Breast epithelium (tissue), 4 donors: ENCODE data around the gene ELOF1. TPM values are rescaled to one million over a fixed set of nuclear protein-coding genes. Genes with fewer than 3 reads are reported as not detected.

Source experiments
- DNase-seq, 2 donors: peaks; one replicate each; pipeline ENCODE4 v3.0.0-alpha.2; 2019; ENCODE audit warnings: low spot score in 2 of 2
- H3K27ac ChIP-seq, 2 donors: fragments of 200-600 bp; sonication (generic) in 1 of 2; one replicate each; pipeline ENCODE4 v1.5.1; 2016 to 2019; ENCODE audit warnings: mild to moderate bottlenecking in 1 of 2
- H3K27me3 ChIP-seq, 2 donors: fragments of 200-600 bp; sonication (generic) in 1 of 2; one replicate each; pipeline versions ENCODE4 v1.5.1 to v1.6.0; 2017 to 2019; ENCODE audit warnings: control low read depth in 1 of 2, mild to moderate bottlenecking in 1 of 2
- H3K36me3 ChIP-seq: fragments of 200-600 bp; one replicate; pipeline ENCODE4 v1.5.1; 2019
- H3K4me1 ChIP-seq, 2 donors: fragments of 200-600 bp; sonication (generic); one replicate each; pipeline ENCODE4 v1.5.1; 2016 to 2019; ENCODE audit warnings: control low read depth in 1 of 2
- H3K4me3 ChIP-seq, 3 donors: fragments of 200-600 bp; sonication (generic); 1 replicate in 2 of 3; 2 replicates in 1 of 3; pipeline ENCODE4 v1.5.1; 2016 to 2019; ENCODE audit warnings: mild to moderate bottlenecking in 3 of 3, moderate library complexity in 2 of 3
- H3K9me3 ChIP-seq, 2 donors: fragments of 200-600 bp; sonication (generic) in 1 of 2; one replicate each; pipeline ENCODE4 v1.5.1; 2016 to 2019; ENCODE audit warnings: control low read depth in 1 of 2
- POLR2A ChIP-seq: fragments of 450-650 bp; IDR thresholded peaks from one replicate; pipeline ENCODE4 v1.6.1; 2016; ENCODE audit warnings: antibody characterized with exemption, mild to moderate bottlenecking, moderate library complexity
- POLR2AphosphoS5 ChIP-seq, 3 donors: sonication (generic); formaldehyde crosslinking; IDR thresholded peaks; one replicate each; pipeline ENCODE4 v1.6.1; 2017; ENCODE audit warnings: antibody characterized with exemption in 3 of 3
- intact Hi-C: fragments of 100-400 bp; cut with DNase I; formaldehyde crosslinking; loops from one replicate; pipeline ENCODE4 v1.15.1; 2023; ENCODE audit warnings: low total_unique reads
- total RNA-seq, 3 donors: library from RNA; depleted of rRNA; stranded (reverse); fragments of >200 nt; gene quantifications; one replicate each; pipeline ENCODE4 v1.1.0, GENCODE V29; 2016
- TF ChIP-seq, protein P1 (sequence below), 3 donors: fragments of 450-650 bp; IDR thresholded peaks; one replicate each; pipeline ENCODE4 v1.5.1; 2016 to 2017; ENCODE audit warnings: antibody characterized with exemption in 3 of 3, mild to moderate bottlenecking in 3 of 3, moderate library complexity in 3 of 3

Gene ELOF1
- total RNA-seq, 3 donors from 2014 or later = 31.7 to 38.0 (median 37.3) TPM

DNA sequence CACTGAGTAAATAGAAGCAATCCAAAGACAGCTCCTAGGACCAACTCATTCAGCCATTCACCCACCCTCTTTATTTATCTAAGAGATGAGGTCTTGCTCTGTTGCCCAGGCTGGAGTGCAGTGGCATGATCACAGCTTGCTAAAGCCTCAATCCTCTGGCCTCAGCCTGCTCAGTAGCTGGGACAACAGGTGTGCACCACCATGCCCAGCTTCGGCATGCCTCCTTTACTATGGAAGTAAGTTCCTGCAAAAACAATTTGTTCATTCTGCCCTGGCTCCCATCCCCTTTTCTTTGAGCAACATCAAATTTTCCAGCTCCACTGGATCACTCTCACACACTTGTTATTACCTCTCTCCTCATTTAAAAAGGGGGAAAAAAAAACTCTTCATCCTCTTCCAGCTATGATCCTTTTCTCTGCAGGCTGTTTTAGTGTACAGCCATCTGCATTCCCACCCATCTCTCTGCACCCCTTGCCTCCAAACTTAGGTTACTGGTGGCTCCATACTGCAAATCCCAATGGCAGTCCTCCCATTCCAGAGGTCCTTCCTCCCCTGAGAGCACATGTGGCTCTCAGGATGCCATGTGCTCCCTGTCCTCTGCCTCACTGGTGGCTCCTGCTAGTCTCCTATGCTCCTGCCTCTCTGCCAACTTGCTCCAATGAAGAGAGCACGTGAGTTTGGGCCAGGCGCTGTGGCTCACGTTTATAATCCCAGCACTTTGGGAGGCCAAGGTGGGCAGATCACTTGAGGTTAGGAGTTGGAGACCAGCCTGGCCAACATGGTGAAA lies 2.2 kb downstream of the ELOF1 start:
- Histone ChIP-seq H3K36me3 (no peaks in the 10 kb centered on the region), H3K4me3 (no peak overlapping the region), H3K9me3 (no peaks in the 10 kb centered on the region), H3K27me3 (no peaks in the 10 kb centered on the region), H3K27ac (no peak overlapping the region), H3K4me1 (peaks cover 3 to 15% of the 10 kb centered on the region in 2 donors)
- no peak for TF ChIP-seq POLR2AphosphoS5 (IDR thresholded peaks at IDR 0.05)
- no peak for TF ChIP-seq POLR2A
- TF ChIP-seq, protein P1, sequence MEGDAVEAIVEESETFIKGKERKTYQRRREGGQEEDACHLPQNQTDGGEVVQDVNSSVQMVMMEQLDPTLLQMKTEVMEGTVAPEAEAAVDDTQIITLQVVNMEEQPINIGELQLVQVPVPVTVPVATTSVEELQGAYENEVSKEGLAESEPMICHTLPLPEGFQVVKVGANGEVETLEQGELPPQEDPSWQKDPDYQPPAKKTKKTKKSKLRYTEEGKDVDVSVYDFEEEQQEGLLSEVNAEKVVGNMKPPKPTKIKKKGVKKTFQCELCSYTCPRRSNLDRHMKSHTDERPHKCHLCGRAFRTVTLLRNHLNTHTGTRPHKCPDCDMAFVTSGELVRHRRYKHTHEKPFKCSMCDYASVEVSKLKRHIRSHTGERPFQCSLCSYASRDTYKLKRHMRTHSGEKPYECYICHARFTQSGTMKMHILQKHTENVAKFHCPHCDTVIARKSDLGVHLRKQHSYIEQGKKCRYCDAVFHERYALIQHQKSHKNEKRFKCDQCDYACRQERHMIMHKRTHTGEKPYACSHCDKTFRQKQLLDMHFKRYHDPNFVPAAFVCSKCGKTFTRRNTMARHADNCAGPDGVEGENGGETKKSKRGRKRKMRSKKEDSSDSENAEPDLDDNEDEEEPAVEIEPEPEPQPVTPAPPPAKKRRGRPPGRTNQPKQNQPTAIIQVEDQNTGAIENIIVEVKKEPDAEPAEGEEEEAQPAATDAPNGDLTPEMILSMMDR (IDR thresholded peaks at IDR 0.05) = no peak
- DNase-seq = no peak
- intact Hi-C loops = no loop called here

GRCh38 chr19:11555246-11555645 lies 3.8 kb downstream of the ELOF1 start:
- Histone ChIP-seq H3K27me3 (no peaks in the 10 kb centered on the region), H3K4me3 (no peak overlapping the region), H3K4me1 (peaks cover 3 to 15% of the 10 kb centered on the region in 2 donors), H3K27ac (no peak overlapping the region), H3K36me3 (no peaks in the 10 kb centered on the region), H3K9me3 (no peaks in the 10 kb centered on the region)
- intact Hi-C loops = no loop called here
- DNase-seq = no peak
- TF ChIP-seq POLR2A (no peak), POLR2AphosphoS5 (IDR thresholded peaks at IDR 0.05) (no peak)
- TF ChIP-seq, protein P1 (IDR thresholded peaks at IDR 0.05) = no peak

GRCh38 chr19:11554160-11554559 lies 4.9 kb downstream of the ELOF1 start:
- Histone ChIP-seq H3K9me3 (no peaks in the 10 kb centered on the region), H3K4me3 (no peak overlapping the region), H3K27me3 (no peaks in the 10 kb centered on the region), H3K27ac (no peak overlapping the region), H3K4me1 (peaks cover 3 to 15% of the 10 kb centered on the region in 2 donors), H3K36me3 (no peaks in the 10 kb centered on the region)
- no peak for TF ChIP-seq POLR2A
- TF ChIP-seq, protein P1 (IDR thresholded peaks at IDR 0.05) = no peak
- TF ChIP-seq POLR2AphosphoS5 (IDR thresholded peaks at IDR 0.05) = no peak
- intact Hi-C loops = no loop called here
- no peak for DNase-seq

- H3K9me3 ChIP-seq = no peaks in the 10 kb centered on the region
- TF ChIP-seq POLR2AphosphoS5 (IDR thresholded peaks at IDR 0.05) (no peak), POLR2A (no peak)
- TF ChIP-seq, protein P1 (IDR thresholded peaks at IDR 0.05) = no peak
- intact Hi-C loops = no loop called here
- no peak for DNase-seq
- peak overlapping the region; percentile 74 to 91 for H3K27ac ChIP-seq
- H3K27me3 ChIP-seq = no peaks in the 10 kb centered on the region
- no peak overlapping the region for H3K4me3 ChIP-seq
- no peaks in the 10 kb centered on the region for H3K36me3 ChIP-seq
- peaks cover 1 to 12% of the 10 kb centered on the region in 2 donors for H3K4me1 ChIP-seq
Measured at GRCh38 chr19:11552666-11553372, 6.2 kb downstream of the ELOF1 start.
